ENCODE data around the gene ADGRA1. TPM values are rescaled to one million over a fixed set of nuclear protein-coding genes. Genes with fewer than 3 reads are reported as not detected.

The ADGRA1 gene
- total and polyA plus RNA-seq, 2 of the 13 experiments (the other 11 are each of a cell fraction or from before 2014, with no cell fraction given), result not detected

DNA sequence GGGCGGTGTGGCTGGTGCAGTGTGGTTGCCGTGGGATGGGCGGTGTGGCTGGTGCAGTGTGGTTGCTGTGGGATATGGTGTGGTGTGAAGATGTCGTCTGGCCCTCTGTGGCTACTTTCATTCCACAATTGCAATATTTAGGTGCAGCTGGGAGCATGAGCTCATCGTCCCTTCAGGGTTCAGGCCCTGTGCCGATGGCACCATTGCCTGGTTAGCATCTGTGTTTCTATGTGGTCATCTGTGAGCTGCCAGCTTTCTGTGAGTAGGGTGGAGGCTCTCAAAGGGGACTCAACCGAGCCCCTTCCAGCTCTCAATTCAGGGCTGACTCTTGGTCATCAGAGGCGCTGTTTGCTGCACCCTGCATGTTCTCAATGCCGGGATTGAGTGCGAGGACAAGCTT, 3.6 kb downstream of the ADGRA1 start:
- no peak overlapping the region for H3K4me2 ChIP-seq (ENCODE audit: low read depth, low read length)
- 38% methylated on average over 6 of the region's 10 CpGs for WGBS (ENCODE audit: low lambda C conversion rate)
- H4K20me1 ChIP-seq (ENCODE audit: insufficient read depth, low read length), result peaks cover 3% of the 10 kb centered on the region; the same call in 1 of the 2 replicates
- no peak for TF ChIP-seq ZNF354B (CRISPR knock-in tag; IDR thresholded peaks at IDR 0.05)
- no peak for TF ChIP-seq LCORL (IDR thresholded peaks at IDR 0.05)
- TF ChIP-seq LCORL (CRISPR knock-in tag; IDR thresholded peaks at IDR 0.05), result no peak
- no peak for TF ChIP-seq ZNF121 (CRISPR knock-in tag; IDR thresholded peaks at IDR 0.05)
- no peak for TF ChIP-seq ZNF543 (CRISPR knock-in tag; IDR thresholded peaks at IDR 0.05)
- no peak for TF ChIP-seq HES4 (CRISPR knock-in tag; IDR thresholded peaks at IDR 0.05; ENCODE audit: borderline replicate concordance)
- no peak for TF ChIP-seq HOXA7 (CRISPR knock-in tag; IDR thresholded peaks at IDR 0.05)
- TF ChIP-seq YEATS4 (CRISPR knock-in tag; IDR thresholded peaks at IDR 0.05; ENCODE audit: borderline replicate concordance), result no peak
- TF ChIP-seq ZNF451 (CRISPR knock-in tag; IDR thresholded peaks at IDR 0.05), result no peak
- TF ChIP-seq ZNF17 (CRISPR knock-in tag; IDR thresholded peaks at IDR 0.05), result no peak
- TF ChIP-seq ZNF549 (CRISPR knock-in tag; IDR thresholded peaks at IDR 0.05), result no peak
- TF ChIP-seq ZSCAN21 (CRISPR knock-in tag; IDR thresholded peaks at IDR 0.05; ENCODE audit: borderline replicate concordance), result no peak
- no peak for TF ChIP-seq ZNF251 (CRISPR knock-in tag; IDR thresholded peaks at IDR 0.05)
- TF ChIP-seq RBM22 (optimal IDR thresholded peaks at IDR 0.05; ENCODE audit: low read length), result no peak
- TF ChIP-seq SIX4 (CRISPR knock-in tag; IDR thresholded peaks at IDR 0.05), result no peak
- H3K9me3 ChIP-seq (ENCODE audit: low read length), result no peaks in the 10 kb centered on the region
- DNase-seq (ENCODE audit: low spot score) (no peak), ATAC-seq (no peak), FAIRE-seq (no peak)
- POLR2A ChIA-PET, result no interaction called here
- no TSS peak for BruUV-seq (replicated peaks)
- H2AFZ ChIP-seq (ENCODE audit: low read length), result no peak overlapping the region
- H3K9ac ChIP-seq (ENCODE audit: insufficient read depth, low read depth, low read length), result no peak overlapping the region
- in situ Hi-C loops (cut with HindIII; ENCODE audit: extremely low pct_ligation_motif_present, low pct_unique_long_range_greater_than_20kb), result no loop called here
- no peak overlapping the region for H3K27ac ChIP-seq (ENCODE audit: extremely low read length, insufficient read depth, low read length)
- H3K4me1 ChIP-seq (ENCODE audit: insufficient read depth, low read length), result peaks cover 8% of the 10 kb centered on the region; the same call in 1 of the 2 replicates
- no peaks in the 10 kb centered on the region for H3K36me3 ChIP-seq (replicated peaks in 1 of 2; ENCODE audit: control insufficient read depth in 1 of 2, insufficient read depth in 2 of 2, low read length in 2 of 2)
- H3K79me2 ChIP-seq (ENCODE audit: insufficient read depth, low read length), result no peaks in the 10 kb centered on the region
- intact Hi-C loops (cut with micrococcal nuclease; ENCODE audit: unreplicated experiment), result no loop called here
- H3K27me3 ChIP-seq (ENCODE audit: control insufficient read depth in 1 of 2, insufficient read depth in 2 of 2, low read length in 2 of 2), result peaks cover 15 to 87% of the 10 kb centered on the region in 2 experiments; a peak in 4 of 5 replicates
- H3K4me3 ChIP-seq (replicated peaks in 1 of 3; ENCODE audit: insufficient read depth in 1 of 3, low read depth in 2 of 3, low read length in 3 of 3), result no peak overlapping the region
- CTCF ChIA-PET (ENCODE audit: low intra/inter-chr PET ratio, low total read pairs), result no interaction called here

All from HepG2 (cell line).